ENCODE measurements around the gene DOCK8. TPM values are rescaled to one million over a fixed set of nuclear protein-coding genes. Genes with fewer than 3 reads are reported as not detected.
A peak's percentile ranks its signal among the peaks of the same experiment; 100 is the strongest.

Gene DOCK8
- total RNA-seq, 2 experiments from 2014 or later: 163 to 166 TPM

DNA sequence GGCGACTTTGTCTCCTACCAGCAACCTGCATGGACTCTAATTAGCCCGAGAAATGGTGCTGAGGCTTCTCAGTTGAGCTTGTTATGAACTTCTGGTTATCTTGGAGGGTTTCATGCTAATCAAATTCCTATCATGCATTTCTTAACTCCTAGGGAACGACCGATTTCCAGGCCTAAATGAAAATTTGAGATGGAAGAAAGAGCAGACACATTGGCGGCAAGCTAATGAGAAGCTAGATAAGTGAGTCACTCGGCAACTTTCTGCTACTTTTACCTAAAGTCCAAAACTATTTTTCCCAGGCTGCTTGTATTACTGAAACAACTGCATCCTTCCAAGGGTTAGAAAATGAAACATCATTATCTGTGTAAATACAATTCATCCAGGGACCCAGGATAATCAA, 207.2 kb downstream of the DOCK8 start:
- Mint-ChIP-seq H3K27ac (no peak overlapping the region), H3K27me3 (no peaks in the 10 kb centered on the region), H3K36me3 (ENCODE audit: low read depth) (peaks cover 35% of the 10 kb centered on the region), H3K4me1 (ENCODE audit: low read depth) (no peaks in the 10 kb centered on the region), H3K4me3 (no peak overlapping the region), H3K9me3 (no peaks in the 10 kb centered on the region)
- CTCF ChIA-PET: no interaction called here
- POLR2A ChIA-PET: no interaction called here
- intact Hi-C loops (cut with micrococcal nuclease): no loop called here
- DNase-seq: no peak
- TF ChIP-seq, protein P1, sequence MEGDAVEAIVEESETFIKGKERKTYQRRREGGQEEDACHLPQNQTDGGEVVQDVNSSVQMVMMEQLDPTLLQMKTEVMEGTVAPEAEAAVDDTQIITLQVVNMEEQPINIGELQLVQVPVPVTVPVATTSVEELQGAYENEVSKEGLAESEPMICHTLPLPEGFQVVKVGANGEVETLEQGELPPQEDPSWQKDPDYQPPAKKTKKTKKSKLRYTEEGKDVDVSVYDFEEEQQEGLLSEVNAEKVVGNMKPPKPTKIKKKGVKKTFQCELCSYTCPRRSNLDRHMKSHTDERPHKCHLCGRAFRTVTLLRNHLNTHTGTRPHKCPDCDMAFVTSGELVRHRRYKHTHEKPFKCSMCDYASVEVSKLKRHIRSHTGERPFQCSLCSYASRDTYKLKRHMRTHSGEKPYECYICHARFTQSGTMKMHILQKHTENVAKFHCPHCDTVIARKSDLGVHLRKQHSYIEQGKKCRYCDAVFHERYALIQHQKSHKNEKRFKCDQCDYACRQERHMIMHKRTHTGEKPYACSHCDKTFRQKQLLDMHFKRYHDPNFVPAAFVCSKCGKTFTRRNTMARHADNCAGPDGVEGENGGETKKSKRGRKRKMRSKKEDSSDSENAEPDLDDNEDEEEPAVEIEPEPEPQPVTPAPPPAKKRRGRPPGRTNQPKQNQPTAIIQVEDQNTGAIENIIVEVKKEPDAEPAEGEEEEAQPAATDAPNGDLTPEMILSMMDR (IDR thresholded peaks at IDR 0.05): no peak
- no peak for ATAC-seq

DNA sequence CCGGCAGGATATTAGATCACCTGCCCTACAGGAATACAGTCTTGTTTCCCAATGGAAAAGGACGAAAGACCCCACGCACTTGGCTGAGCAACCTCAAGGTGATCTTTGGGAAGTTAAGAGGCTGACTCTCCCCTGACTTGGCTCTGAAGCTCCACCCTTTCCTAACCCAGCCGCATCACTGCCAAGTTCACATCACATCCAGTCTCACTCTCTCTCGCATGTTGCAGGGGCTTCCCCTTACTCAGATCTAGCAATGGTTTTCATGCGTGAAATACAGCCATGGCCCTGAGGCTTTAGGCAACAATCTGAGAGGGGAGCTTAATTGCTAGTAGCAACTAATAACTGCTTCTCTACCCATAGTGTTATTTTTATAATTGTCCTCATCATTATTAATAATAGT, 211.6 kb downstream of the DOCK8 start:
- H3K27me3 Mint-ChIP-seq: no peaks in the 10 kb centered on the region
- intact Hi-C loops (cut with micrococcal nuclease): no loop called here
- peaks cover 28% of the 10 kb centered on the region for H3K36me3 Mint-ChIP-seq (ENCODE audit: low read depth)
- POLR2A ChIA-PET: interaction anchor here (1.3 kb wide), 1 partner anchor 39 kb away, joined by 5 read pairs; no protein-coding TSS in a partner anchor
- CTCF ChIA-PET: no interaction called here
- DNase-seq: peak; percentile 14
- peak; percentile 53 for ATAC-seq
- no peak overlapping the region for H3K27ac Mint-ChIP-seq
- no peaks in the 10 kb centered on the region for H3K4me1 Mint-ChIP-seq (ENCODE audit: low read depth)
- TF ChIP-seq, protein P1 (IDR thresholded peaks at IDR 0.05): no peak
- H3K4me3 Mint-ChIP-seq: no peak overlapping the region
- H3K9me3 Mint-ChIP-seq: no peaks in the 10 kb centered on the region

DNA sequence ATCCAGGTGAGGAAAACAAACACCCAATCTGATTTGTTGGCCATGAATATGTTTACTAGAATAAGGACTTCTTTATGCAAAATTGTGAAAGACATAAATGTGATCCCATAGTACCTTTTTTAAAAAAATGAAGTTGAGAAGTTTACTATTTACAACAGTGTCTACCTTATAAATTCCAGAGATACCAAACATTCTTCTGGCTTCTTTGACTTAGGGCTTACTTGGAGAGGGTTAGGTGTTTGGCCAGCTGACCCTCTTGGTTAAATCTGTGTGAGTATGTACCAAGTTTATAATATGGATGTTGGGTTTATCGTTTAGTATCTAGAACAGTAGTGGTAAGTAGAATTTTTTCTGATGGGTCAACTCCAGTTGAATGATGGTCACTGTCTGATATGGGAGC, 212.3 kb downstream of the DOCK8 start:
- DNase-seq (no peak), ATAC-seq (no peak)
- ChIA-PET POLR2A (no interaction called here), CTCF (interaction anchor here (0.8 to 1.1 kb wide), 2 partner anchors 9 to 12 kb away, joined by 3 to 4 read pairs; no protein-coding TSS in a partner anchor)
- Mint-ChIP-seq H3K36me3 (ENCODE audit: low read depth) (peaks cover 30% of the 10 kb centered on the region), H3K4me1 (ENCODE audit: low read depth) (no peaks in the 10 kb centered on the region), H3K9me3 (no peaks in the 10 kb centered on the region), H3K4me3 (no peak overlapping the region), H3K27me3 (no peaks in the 10 kb centered on the region), H3K27ac (no peak overlapping the region)
- intact Hi-C loops (cut with micrococcal nuclease): no loop called here
- TF ChIP-seq, protein P1 (IDR thresholded peaks at IDR 0.05): no peak

DNA sequence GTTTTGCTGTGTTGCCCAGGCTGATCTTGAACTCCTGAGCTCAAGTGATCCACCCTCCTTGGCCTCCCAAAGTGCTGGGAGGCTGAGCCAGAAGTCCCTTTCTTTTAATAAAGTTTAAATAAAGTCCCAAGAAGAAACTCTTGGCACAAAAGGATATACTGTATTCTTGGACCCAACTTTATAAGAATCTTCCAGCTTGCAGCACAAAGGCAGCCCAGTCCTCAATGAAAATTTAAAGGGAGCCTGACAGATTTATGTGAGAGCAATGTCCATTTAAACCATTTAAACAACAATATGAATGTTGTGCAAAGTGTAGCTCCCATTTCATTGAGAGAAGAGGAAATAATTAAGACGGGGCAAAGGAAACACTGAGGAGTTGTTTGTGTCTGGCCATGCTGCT, 217.0 kb downstream of the DOCK8 start:
- ChIA-PET CTCF (no interaction called here), POLR2A (no interaction called here)
- Mint-ChIP-seq H3K36me3 (ENCODE audit: low read depth) (peaks cover 49% of the 10 kb centered on the region), H3K4me1 (ENCODE audit: low read depth) (no peaks in the 10 kb centered on the region), H3K4me3 (no peak overlapping the region), H3K27ac (no peak overlapping the region), H3K27me3 (no peaks in the 10 kb centered on the region), H3K9me3 (no peaks in the 10 kb centered on the region)
- TF ChIP-seq, protein P1 (IDR thresholded peaks at IDR 0.05): no peak
- ATAC-seq (no peak), DNase-seq (no peak)
- intact Hi-C loops (cut with micrococcal nuclease): no loop called here

DNA sequence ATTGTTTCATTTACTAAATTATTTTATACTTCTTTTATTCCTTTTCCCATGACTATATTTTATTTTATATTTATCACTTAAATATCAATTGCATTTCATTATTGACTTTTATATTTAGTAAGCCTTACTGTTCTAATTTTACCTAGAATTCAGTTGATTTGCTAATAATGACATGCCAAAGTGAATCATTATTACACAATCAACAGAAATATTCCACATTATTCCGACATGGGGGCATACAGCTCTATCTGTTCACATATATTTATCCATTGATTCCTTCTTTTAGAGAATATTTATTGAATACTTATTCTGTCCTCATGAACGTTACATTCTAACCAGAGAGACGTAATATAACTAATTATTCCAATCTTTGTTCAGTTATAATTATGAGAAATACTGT, 221.8 kb downstream of the DOCK8 start:
- intact Hi-C loops (cut with micrococcal nuclease): no loop called here
- DNase-seq (no peak), ATAC-seq (no peak)
- Mint-ChIP-seq H3K36me3 (ENCODE audit: low read depth) (peaks cover 66% of the 10 kb centered on the region), H3K27ac (no peak overlapping the region), H3K27me3 (no peaks in the 10 kb centered on the region), H3K9me3 (no peaks in the 10 kb centered on the region), H3K4me1 (ENCODE audit: low read depth) (no peaks in the 10 kb centered on the region), H3K4me3 (no peak overlapping the region)
- ChIA-PET CTCF (interaction anchor here (1.2 to 1.7 kb wide), 3 partner anchors 9 to 25 kb away, joined by 3 to 4 read pairs (median 3); no protein-coding TSS in a partner anchor), POLR2A (no interaction called here)
- TF ChIP-seq, protein P1 (IDR thresholded peaks at IDR 0.05): no peak
